HG03280 (cell line): ENCODE results near the gene P3H1.

Experiments
- ATAC-seq: cut with Tn5 transposase; IDR thresholded peaks from one replicate; pipeline ENCODE4 v1.9.1; 2021; ENCODE audit warnings: mild to moderate bottlenecking, moderate library complexity; ENCODE audit not compliant: unreplicated experiment

Gene P3H1

GRCh38 chr1:42745851-42746250 is 21.0 kb downstream of the P3H1 start:
- no peak for ATAC-seq

GRCh38 chr1:42744148-42744413 is 22.7 kb downstream of the P3H1 start:
- ATAC-seq: no peak

GRCh38 chr1:42743317-42744147 is 23.3 kb downstream of the P3H1 start:
- ATAC-seq: no peak

- no peak for ATAC-seq
Measured at GRCh38 chr1:42742617-42743316, 24.1 kb downstream of the P3H1 start.

- ATAC-seq: no peak
Measured at GRCh38 chr1:42742141-42742540, 24.7 kb downstream of the P3H1 start.

- no peak for ATAC-seq
Measured at GRCh38 chr1:42741706-42742105, 25.1 kb downstream of the P3H1 start.

GRCh38 chr1:42740851-42741580 is 25.8 kb downstream of the P3H1 start:
- ATAC-seq: no peak

- ATAC-seq: no peak
Measured at GRCh38 chr1:42739753-42740700, 26.8 kb downstream of the P3H1 start, which contains the start of gene CLDN19. Gene CLDN19 (minus strand): TSS chr1:42740236. CDS start chr1:42740063, 173 bp downstream.

GRCh38 chr1:42738678-42739226 is 28.1 kb downstream of the P3H1 start:
- ATAC-seq: no peak

- no peak for ATAC-seq
Measured at GRCh38 chr1:42737986-42738677, 28.7 kb downstream of the P3H1 start.

- ATAC-seq: no peak
Measured at GRCh38 chr1:42737257-42737656, 29.6 kb downstream of the P3H1 start.

- no peak for ATAC-seq
Measured at GRCh38 chr1:42736571-42737200, 30.1 kb downstream of the P3H1 start.

GRCh38 chr1:42736152-42736551 is 30.7 kb downstream of the P3H1 start:
- ATAC-seq: no peak

- ATAC-seq: no peak
Measured at GRCh38 chr1:42735477-42736105, 31.2 kb downstream of the P3H1 start.

GRCh38 chr1:42735056-42735455 is 31.8 kb downstream of the P3H1 start:
- no peak for ATAC-seq

- ATAC-seq: no peak
Measured at GRCh38 chr1:42734201-42735035, 32.4 kb downstream of the P3H1 start.

GRCh38 chr1:42733415-42734200 is 33.2 kb downstream of the P3H1 start:
- ATAC-seq: no peak
